ENCODE results near the gene RPS6KA3.
"Not testable (repeated sequence)": the region's sequence is repeated elsewhere in the genome, so short reads cannot be mapped to it uniquely, and the experiment has no call there.

Gene RPS6KA3

DNA sequence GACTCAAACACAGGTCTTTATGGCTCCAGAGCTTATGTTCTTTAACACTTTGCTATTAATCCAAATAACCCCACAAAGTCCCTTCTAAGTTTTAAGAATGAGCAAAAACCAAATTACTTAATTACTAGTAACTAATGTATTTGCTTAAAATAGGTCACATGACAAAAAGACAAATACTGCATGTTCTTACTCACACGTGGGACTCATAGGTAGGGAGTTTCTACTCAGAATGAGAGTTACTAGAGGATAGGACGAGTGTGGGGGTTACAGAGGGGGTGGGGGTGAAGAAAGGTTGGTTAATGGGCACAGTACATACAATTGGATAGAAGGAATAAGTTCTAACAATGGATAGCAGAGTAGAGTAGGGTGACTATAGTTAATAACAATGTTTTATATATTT lies 5.8 kb downstream of the RPS6KA3 start:
- no peak for DNase-seq (ENCODE audit: low read depth)
- H3K4me3 ChIP-seq (ENCODE audit: low read depth, low read length), result no peak overlapping the region
- TF ChIP-seq, protein P1, sequence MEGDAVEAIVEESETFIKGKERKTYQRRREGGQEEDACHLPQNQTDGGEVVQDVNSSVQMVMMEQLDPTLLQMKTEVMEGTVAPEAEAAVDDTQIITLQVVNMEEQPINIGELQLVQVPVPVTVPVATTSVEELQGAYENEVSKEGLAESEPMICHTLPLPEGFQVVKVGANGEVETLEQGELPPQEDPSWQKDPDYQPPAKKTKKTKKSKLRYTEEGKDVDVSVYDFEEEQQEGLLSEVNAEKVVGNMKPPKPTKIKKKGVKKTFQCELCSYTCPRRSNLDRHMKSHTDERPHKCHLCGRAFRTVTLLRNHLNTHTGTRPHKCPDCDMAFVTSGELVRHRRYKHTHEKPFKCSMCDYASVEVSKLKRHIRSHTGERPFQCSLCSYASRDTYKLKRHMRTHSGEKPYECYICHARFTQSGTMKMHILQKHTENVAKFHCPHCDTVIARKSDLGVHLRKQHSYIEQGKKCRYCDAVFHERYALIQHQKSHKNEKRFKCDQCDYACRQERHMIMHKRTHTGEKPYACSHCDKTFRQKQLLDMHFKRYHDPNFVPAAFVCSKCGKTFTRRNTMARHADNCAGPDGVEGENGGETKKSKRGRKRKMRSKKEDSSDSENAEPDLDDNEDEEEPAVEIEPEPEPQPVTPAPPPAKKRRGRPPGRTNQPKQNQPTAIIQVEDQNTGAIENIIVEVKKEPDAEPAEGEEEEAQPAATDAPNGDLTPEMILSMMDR (IDR thresholded peaks at IDR 0.05; ENCODE audit: low read depth, low read length, missing control alignments), result no peak
- in situ Hi-C loops (cut with HindIII; ENCODE audit: low sequenced_read_pairs), result no loop called here

DNA sequence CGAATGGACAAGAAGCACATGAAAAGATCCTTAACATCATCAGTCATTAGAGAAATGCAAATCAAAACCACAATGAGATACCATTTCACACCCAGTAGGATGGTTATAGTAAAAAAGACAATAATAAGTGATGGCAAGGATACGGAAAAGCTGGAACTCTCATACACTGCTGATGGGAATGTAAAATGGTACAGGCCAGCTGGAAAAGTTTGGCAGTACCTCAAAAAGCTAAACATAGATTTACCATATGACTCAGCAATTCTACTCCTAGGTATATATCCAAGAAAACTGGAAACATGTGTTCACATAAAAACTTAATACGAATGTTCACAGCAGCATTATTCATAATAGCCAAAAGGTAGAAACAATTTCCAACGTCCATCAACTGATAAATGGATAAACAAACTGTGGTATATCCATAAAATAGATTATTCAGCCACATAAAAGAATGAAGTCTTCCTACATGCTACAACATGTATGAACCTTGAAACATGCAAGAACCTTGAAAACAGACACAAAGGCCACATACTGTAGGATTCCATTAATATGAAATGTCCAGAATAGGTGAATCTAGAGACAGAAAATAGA lies 11.9 kb downstream of the RPS6KA3 start:
- in situ Hi-C loops (cut with HindIII; ENCODE audit: low sequenced_read_pairs), result no loop called here
- no peak for DNase-seq (ENCODE audit: low read depth)
- TF ChIP-seq, protein P1 (IDR thresholded peaks at IDR 0.05; ENCODE audit: low read depth, low read length, missing control alignments), result no peak
- H3K4me3 ChIP-seq (ENCODE audit: low read depth, low read length), result no peak overlapping the region

DNA sequence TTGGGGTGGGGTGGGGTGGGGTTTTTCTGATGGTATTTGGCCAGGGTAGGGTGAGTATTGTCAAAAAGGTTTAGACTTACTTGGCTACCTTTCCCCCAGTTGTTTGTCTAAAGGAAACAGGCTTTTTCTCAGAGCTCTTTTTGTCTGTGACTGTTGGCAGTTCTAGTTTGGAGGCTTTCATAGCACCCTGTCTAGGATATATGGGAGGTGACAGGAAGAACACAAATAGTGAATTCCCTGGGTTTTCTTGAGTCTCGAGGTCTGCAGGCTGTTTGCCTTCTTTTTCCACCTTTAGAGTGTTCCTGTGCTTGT lies 13.5 kb downstream of the RPS6KA3 start:
- DNase-seq (ENCODE audit: low read depth), result no peak
- in situ Hi-C loops (cut with HindIII; ENCODE audit: low sequenced_read_pairs), result no loop called here
- no peak overlapping the region for H3K4me3 ChIP-seq (ENCODE audit: low read depth, low read length)
- TF ChIP-seq, protein P1 (IDR thresholded peaks at IDR 0.05; ENCODE audit: low read depth, low read length, missing control alignments), result no peak

DNA sequence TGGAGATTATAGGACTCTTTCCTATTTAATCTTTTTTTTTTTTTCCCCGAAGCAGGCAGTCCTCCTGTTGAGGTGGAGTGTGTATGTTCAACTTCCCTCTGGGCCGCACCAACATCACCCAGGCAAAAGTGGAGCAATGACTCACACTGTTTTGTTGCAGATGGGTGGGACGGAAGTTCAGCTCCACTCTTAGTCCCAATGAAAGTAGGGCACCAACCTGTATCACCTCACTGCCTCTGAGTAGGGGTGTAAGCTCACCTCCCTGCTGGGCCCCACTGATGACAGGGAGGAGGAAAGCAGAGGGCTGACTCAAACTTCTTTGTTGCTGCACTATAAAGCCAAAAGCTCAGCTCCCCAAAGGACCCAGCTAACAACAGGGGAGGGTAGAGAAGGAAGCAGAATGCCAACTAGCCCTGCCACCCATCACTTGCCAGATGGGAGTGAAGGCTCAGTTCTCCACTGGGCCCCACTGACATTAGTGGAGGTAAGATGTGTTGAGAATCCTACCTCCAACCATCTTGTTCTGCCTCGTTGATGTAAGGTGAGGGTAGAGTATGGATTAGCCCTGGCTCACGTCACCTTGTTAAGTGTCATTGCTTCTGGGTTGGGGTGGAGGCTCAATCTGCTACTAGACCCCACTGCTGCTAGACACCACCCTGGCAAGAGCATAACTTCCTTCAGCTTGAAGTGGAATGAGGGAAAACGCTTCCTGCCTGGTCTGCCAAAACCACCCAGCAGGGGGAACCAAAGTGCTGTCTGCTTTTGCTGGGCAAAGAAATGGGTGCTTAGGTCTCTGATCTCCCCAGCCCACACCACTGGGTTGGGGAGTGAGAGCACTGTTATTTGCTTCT lies 14.1 kb downstream of the RPS6KA3 start:
- TF ChIP-seq, protein P1 (IDR thresholded peaks at IDR 0.05; ENCODE audit: low read depth, low read length, missing control alignments), result peak; percentile 66
- no peak for DNase-seq (ENCODE audit: low read depth)
- in situ Hi-C loops (cut with HindIII; ENCODE audit: low sequenced_read_pairs), result no loop called here
- no peak overlapping the region for H3K4me3 ChIP-seq (ENCODE audit: low read depth, low read length)

DNA sequence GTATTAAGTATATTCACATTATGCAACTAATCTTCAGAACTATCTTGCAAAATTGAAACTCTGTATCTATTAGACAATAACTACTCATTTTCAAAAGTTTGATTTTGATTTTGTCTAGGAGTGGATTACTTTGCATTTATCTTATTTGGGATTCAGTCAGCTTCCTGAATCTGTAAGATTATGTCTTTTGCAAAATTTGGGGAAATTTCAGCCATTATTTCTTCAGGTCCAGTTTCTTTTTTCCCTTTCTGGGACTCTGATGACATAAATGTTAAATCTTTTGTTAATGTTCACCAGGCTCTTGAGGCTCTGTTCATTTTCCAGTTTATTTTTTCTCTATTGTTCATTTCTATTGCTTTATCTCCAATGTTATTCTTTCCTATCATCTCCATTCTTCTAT lies 15.0 kb downstream of the RPS6KA3 start:
- TF ChIP-seq, protein P1 (IDR thresholded peaks at IDR 0.05; ENCODE audit: low read depth, low read length, missing control alignments), result no peak
- in situ Hi-C loops (cut with HindIII; ENCODE audit: low sequenced_read_pairs), result no loop called here
- DNase-seq (ENCODE audit: low read depth), result no peak
- H3K4me3 ChIP-seq (ENCODE audit: low read depth, low read length), result no peak overlapping the region

DNA sequence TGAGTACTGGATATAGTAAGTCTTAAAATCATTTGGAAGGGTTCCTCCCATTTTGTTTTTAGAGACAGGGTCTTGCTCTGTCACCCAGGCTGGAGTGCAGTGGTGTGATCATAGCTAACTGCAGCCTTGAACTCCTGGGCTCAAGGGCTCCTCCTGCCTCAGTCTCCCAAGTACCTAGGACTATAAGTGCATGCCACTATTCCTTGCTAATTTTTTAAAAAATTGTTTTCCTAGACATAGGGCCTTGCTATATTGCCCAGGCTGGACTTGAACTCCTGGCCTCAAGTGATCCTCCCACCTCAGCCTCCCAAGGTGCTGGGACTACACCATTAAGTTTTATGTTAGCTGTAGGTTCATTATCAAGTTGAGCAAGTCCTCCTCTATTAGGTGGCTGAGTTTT lies 16.6 kb downstream of the RPS6KA3 start:
- in situ Hi-C loops (cut with HindIII; ENCODE audit: low sequenced_read_pairs); DNase-seq (ENCODE audit: low read depth); H3K4me3 ChIP-seq (ENCODE audit: low read depth, low read length): not testable (repeated sequence)

DNA sequence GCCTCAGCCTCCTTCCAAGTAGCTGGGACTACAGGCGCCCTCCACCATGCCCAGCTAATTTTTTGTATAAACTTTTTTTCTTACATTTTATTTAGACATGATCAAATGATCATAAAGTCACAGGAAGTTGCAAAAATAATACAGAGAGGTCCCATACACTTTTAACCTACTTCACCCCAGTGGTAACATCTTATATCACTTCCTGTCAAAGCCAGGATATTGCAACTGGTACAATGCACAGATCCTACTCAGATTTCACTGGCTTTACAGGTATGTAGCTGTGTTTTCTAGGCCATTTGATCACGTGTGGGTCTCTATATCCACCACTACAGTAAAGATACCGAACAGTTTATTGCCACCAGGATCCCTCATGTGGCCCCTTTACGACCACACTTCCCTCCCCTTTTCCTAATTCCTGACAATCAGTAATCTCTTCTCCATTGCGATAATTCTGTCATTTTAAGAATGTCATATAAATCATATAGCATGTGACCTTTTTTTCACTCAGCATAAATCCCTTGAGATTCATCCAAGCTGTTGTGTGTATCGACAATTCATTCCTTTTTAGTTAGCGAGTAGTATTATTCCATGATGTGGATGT lies 18.0 kb downstream of the RPS6KA3 start:
- TF ChIP-seq, protein P1 (IDR thresholded peaks at IDR 0.05; ENCODE audit: low read depth, low read length, missing control alignments), result no peak
- DNase-seq (ENCODE audit: low read depth), result no peak
- no peak overlapping the region for H3K4me3 ChIP-seq (ENCODE audit: low read depth, low read length)
- in situ Hi-C loops (cut with HindIII; ENCODE audit: low sequenced_read_pairs), result no loop called here
